ENCODE data around the gene ZFP37. TPM values are rescaled to one million over a fixed set of nuclear protein-coding genes. Genes with fewer than 3 reads are reported as not detected.
"Not testable (repeated sequence)": the region's sequence is repeated elsewhere in the genome, so short reads cannot be mapped to it uniquely, and the experiment has no call there.

Gene ZFP37
- total RNA-seq (2012; rRNA removed) (3.6 and 4.4 TPM in 2 replicates), polyA plus RNA-seq (2012; rRNA removed) (0.75 and 0.84 TPM in 2 replicates), Bru-seq, nascent RNA (percentile 65 among the genes with signal in this experiment), BruChase-seq, experiment 1, labeled RNA remaining after a 6-hour chase (percentile 62 among the genes with signal in this experiment), BruChase-seq, experiment 2, labeled RNA remaining after a 2-hour chase (percentile 67 among the genes with signal in this experiment)
- 0.15 and 0.23 TPM in 2 replicates for polyA plus RNA-seq (2012; cell fraction: cytosol; rRNA removed)
- 0.16 and 0.72 TPM in 2 replicates for polyA plus RNA-seq (2012; cell fraction: nucleus; rRNA removed; ENCODE audit: low replicate concordance)
- long read RNA-seq, full-length matches to known transcripts = 7 of 8 reads
- long read RNA-seq, partial matches to known transcripts = 1 of 8 reads
- long read RNA-seq, other reads (novel, unspliced or antisense) = 0 of 8 reads

DNA sequence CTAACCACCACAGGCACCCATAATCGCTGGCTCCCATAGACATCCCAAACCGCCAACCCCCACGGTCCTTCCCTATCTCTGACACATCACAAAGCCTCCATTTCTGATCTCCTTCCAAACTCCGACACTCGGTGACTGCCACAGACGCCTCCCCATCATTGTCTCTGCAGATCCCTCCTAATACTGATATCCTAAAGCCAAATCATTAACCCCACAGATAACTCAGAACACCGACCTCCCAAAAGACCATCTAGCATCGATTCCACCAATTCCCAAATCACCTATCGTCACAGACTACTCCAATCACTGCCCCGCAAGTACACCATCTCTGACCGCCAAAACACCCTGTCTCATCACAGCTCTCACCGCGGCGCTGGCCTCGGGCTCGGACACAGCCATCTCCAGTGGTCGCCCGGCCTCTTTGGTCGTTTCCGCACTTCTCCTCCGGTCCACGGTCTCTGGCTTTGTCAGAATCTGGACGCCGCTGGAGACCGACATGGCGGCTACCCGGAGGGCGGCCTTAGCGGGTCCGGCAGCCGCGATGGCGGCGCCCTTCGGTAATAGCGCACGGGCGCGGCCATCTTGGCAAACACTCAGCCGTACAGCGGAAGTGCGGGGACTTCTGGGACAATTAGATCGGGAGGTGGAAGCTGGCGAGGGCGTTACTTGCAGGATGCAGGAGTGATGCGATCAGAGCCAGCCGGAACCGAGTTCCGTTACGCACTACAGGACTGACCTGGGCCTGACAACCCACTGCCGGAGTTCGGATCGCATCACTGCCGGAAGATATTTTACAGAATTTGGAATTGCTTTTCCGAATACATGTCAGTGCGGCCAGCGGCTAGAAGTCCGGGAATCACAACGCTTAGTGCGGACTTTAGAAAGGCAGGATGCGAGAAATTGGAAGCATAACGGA lies at the start of gene ZFP37:
TSS of gene ZFP37 (minus strand) at position 534 of the 916 bp plus-strand sequence. CDS start at position 498, 36 bp downstream.
- Histone ChIP-seq H4K20me1 (ENCODE audit: insufficient read depth, low read length) (no peaks in the 10 kb centered on the region), H2BK120ac (ENCODE audit: low read depth, low read length) (peak within 1 kb of the TSS; percentile 87), H3K23ac (ENCODE audit: low read depth, low read length) (peak within 1 kb of the TSS; percentile 98), H3K4me2 (ENCODE audit: low read depth, low read length) (peak within 1 kb of the TSS; percentile 88), H3K4me1 (ENCODE audit: control insufficient read depth, insufficient read depth, low read length) (no peaks in the 10 kb centered on the region), H2AFZ (replicated peaks; ENCODE audit: low read length, poor library complexity) (peak within 1 kb of the TSS; percentile 100), H2BK15ac (ENCODE audit: low read depth, low read length) (peak within 1 kb of the TSS; percentile 66; the same call in 1 of the 3 replicates), H3K79me1 (ENCODE audit: low read depth in 1 of 2, low read length in 2 of 2) (peaks cover 9 to 11% of the 10 kb centered on the region in 2 experiments), H2BK5ac (ENCODE audit: low read depth, low read length, poor library complexity, severe bottlenecking) (peak within 1 kb of the TSS; percentile 77), H3K14ac (replicated peaks; ENCODE audit: low read depth, low read length) (peak within 1 kb of the TSS; percentile 94), H2AK5ac (ENCODE audit: low read depth, low read length) (no peak within 1 kb of the TSS), H3K27ac (ENCODE audit: insufficient read depth, low read length) (peak within 1 kb of the TSS; percentile 80), H4K5ac (ENCODE audit: low read depth, low read length) (peak within 1 kb of the TSS; percentile 98), H3K36me3 (ENCODE audit: control insufficient read depth, insufficient read depth, low read length) (no peaks in the 10 kb centered on the region), H4K8ac (ENCODE audit: low read depth in 2 of 2, low read length in 2 of 2) (peak within 1 kb of the TSS; percentile 92 to 97), H3K4me3 (ENCODE audit: insufficient read depth, low read depth, low read length) (peak within 1 kb of the TSS; percentile 91), H3K9me1 (ENCODE audit: insufficient read depth, low read length) (no peaks in the 10 kb centered on the region), H2AK9ac (replicated peaks; ENCODE audit: low read depth, low read length, poor library complexity) (peak within 1 kb of the TSS; percentile 94), H2BK20ac (ENCODE audit: low read depth, low read length) (peak within 1 kb of the TSS; percentile 48), H4K91ac (ENCODE audit: insufficient read depth, low read depth, low read length) (peak within 1 kb of the TSS; percentile 82), H3K9me3 (ENCODE audit: control insufficient read depth, insufficient read depth, low read length) (peaks cover 42% of the 10 kb centered on the region), H3K18ac (ENCODE audit: low read depth, low read length) (peak within 1 kb of the TSS; percentile 78), H3K56ac (ENCODE audit: extremely low read depth, insufficient read depth, low read length) (peak within 1 kb of the TSS; percentile 84), H3K4ac (ENCODE audit: low read depth, low read length) (peak within 1 kb of the TSS; percentile 89), H3K9ac (ENCODE audit: low read depth, low read length) (peak within 1 kb of the TSS; percentile 85), H3K27me3 (ENCODE audit: control insufficient read depth, insufficient read depth, low read length) (peaks cover 12% of the 10 kb centered on the region)
- peak; percentile 99 for ATAC-seq (ENCODE audit: low read depth)
- TF ChIP-seq NFE2L2 (IDR thresholded peaks at IDR 0.05; ENCODE audit: low read depth, low read length) (no peak), MAZ (IDR thresholded peaks at IDR 0.05; ENCODE audit: borderline replicate concordance, low read depth, low read length) (no peak), POLR2A (IDR thresholded peaks at IDR 0.05; ENCODE audit: low read depth, low read length) (0 out of 2 replicates have a peak, but pooled peaks have one; percentile 34), CEBPB (IDR thresholded peaks at IDR 0.05; ENCODE audit: low read depth, low read length) (no peak)
- intact Hi-C loops (cut with micrococcal nuclease) = no loop called here
- DNase-seq = peak; percentile 94
- ChIA-PET CTCF (no interaction called here), POLR2A (ENCODE audit: unreplicated experiment) (no interaction called here)
- BruUV-seq (replicated peaks) = no TSS peak
- 1% methylated on average over 24 of the region's 62 CpGs; no CpG with 5 or more reads in 1 of the 2 experiments for WGBS, 2 experiments (ENCODE audit: extremely low coverage in 2 of 2, insufficient read length in 1 of 2)
- dilution Hi-C loops (cut with HindIII; ENCODE audit: low sequenced_read_pairs, unreplicated experiment) = no loop called here
- in situ Hi-C loops (cut with MboI; ENCODE audit: low sequenced_read_pairs) = no loop called here

DNA sequence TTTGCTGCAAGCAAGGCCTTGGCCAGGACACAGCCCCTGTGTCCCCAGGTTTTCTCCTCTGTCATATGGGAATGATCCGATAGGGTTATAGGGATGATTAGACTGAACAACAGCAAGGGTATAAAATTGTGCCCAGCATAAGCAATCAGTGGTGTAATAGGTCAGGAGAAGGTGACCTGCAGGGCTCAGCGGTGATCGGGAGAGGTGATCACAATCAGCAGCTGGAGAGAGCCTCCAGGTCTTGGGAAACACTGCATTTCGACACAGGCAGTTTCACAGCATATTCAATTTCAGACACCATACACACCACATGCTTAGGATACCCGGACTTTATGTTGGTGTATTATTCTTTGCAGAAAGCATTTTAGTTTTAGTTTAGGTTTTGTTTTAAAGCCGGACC lies 48.8 kb upstream of the ZFP37 start:
- dilution Hi-C loops (cut with HindIII; ENCODE audit: low sequenced_read_pairs, unreplicated experiment) = not testable (repeated sequence)

More for the DNA sequence above, 48.8 kb upstream of the ZFP37 start:
- ATAC-seq (ENCODE audit: low read depth); H4K91ac ChIP-seq (ENCODE audit: insufficient read depth, low read depth, low read length); POLR2A ChIA-PET (ENCODE audit: unreplicated experiment); H2BK20ac ChIP-seq (ENCODE audit: low read depth, low read length); H2AK9ac ChIP-seq (replicated peaks; ENCODE audit: low read depth, low read length, poor library complexity); H3K4me2 ChIP-seq (ENCODE audit: low read depth, low read length); in situ Hi-C loops (cut with MboI; ENCODE audit: low sequenced_read_pairs); H3K9me1 ChIP-seq (ENCODE audit: insufficient read depth, low read length); H2BK5ac ChIP-seq (ENCODE audit: low read depth, low read length, poor library complexity, severe bottlenecking); H3K56ac ChIP-seq (ENCODE audit: extremely low read depth, insufficient read depth, low read length); H3K79me1 ChIP-seq (ENCODE audit: low read depth in 1 of 2, low read length in 2 of 2); H3K4me1 ChIP-seq (ENCODE audit: control insufficient read depth, insufficient read depth, low read length); H2BK15ac ChIP-seq (ENCODE audit: low read depth, low read length); H3K18ac ChIP-seq (ENCODE audit: low read depth, low read length); H2AFZ ChIP-seq (replicated peaks; ENCODE audit: low read length, poor library complexity); H4K20me1 ChIP-seq (ENCODE audit: insufficient read depth, low read length); H3K9ac ChIP-seq (ENCODE audit: low read depth, low read length); H3K23ac ChIP-seq (ENCODE audit: low read depth, low read length); intact Hi-C loops (cut with micrococcal nuclease); H3K14ac ChIP-seq (replicated peaks; ENCODE audit: low read depth, low read length); H3K27me3 ChIP-seq (ENCODE audit: control insufficient read depth, insufficient read depth, low read length); H3K27ac ChIP-seq (ENCODE audit: insufficient read depth, low read length); CTCF ChIA-PET; H3K36me3 ChIP-seq (ENCODE audit: control insufficient read depth, insufficient read depth, low read length); H3K4ac ChIP-seq (ENCODE audit: low read depth, low read length); BruUV-seq (replicated peaks); DNase-seq; H4K8ac ChIP-seq (ENCODE audit: low read depth in 2 of 2, low read length in 2 of 2); H4K5ac ChIP-seq (ENCODE audit: low read depth, low read length); H3K9me3 ChIP-seq (ENCODE audit: control insufficient read depth, insufficient read depth, low read length); H3K4me3 ChIP-seq (ENCODE audit: insufficient read depth, low read depth, low read length); H2AK5ac ChIP-seq (ENCODE audit: low read depth, low read length); H2BK120ac ChIP-seq (ENCODE audit: low read depth, low read length): not testable (repeated sequence)
- WGBS, 2 experiments (ENCODE audit: extremely low coverage in 2 of 2, insufficient read length in 1 of 2) = no CpG with 5 or more reads among the region's 6 CpGs

Data from IMR-90 (cell line).